ENCODE measurements around the gene PARP8.

The PARP8 gene

DNA sequence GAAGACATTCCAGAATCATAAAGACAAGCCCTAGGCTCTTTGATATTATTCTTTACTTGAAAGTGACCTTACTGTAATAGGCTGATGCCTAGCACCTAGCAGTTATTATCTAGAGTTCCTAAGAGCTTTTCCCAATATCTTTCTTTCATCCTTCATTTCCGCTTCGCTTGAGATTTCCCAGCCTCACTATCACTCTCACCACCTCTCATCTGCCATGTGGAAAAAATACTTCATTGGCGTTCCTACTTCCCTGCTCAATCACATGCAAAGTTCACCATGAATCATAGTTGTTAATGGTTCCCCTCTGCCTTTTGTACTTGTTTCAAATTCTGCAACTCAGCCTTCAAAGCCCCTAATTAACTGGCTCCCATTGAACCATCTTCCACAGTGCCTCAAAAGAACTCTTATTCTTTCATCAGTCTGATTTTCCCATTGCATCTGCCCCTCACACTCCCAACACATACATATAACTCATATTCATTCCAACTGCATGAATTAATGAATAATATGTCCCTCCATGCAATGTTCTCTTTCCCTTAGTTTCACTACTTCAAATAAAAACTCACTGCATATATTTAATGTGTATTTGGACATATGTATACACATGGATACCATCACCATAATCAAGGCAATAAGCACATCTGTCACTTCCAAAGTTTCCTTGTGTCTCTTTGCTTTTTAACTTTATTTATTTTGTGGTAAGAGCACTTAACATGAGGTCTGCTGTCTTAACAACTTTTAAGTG lies 221.6 kb downstream of the PARP8 start:
- in situ Hi-C loops (cut with HindIII; ENCODE audit: low sequenced_read_pairs), result no loop called here

- in situ Hi-C loops (cut with HindIII; ENCODE audit: low sequenced_read_pairs), result no loop called here
Measured at GRCh38 chr5:50888751-50889150, 222.3 kb downstream of the PARP8 start.

GRCh38 chr5:50889790-50890189 lies 223.4 kb downstream of the PARP8 start:
- in situ Hi-C loops (cut with HindIII; ENCODE audit: low sequenced_read_pairs), result no loop called here
